Left ventricle myocardium superior (tissue), 1 donor: ENCODE measurements around the gene REL. TPM values are rescaled to one million over a fixed set of nuclear protein-coding genes. Genes with fewer than 3 reads are reported as not detected.
"Not testable (repeated sequence)": the region's sequence is repeated elsewhere in the genome, so short reads cannot be mapped to it uniquely, and the experiment has no call there.

Experiments
- ATAC-seq: fragments of 200-7000 bp; cut with Tn5 transposase; one replicate; pipeline ENCODE4 v1.9.1; 2020; ENCODE audit warnings: mild to moderate bottlenecking, moderate library complexity
- DNase-seq: peaks from one replicate; pipeline ENCODE4 v3.0.0-alpha.2; 2020
- intact Hi-C: fragments of 100-400 bp; cut with micrococcal nuclease; formaldehyde crosslinking; loops from one replicate; pipeline ENCODE4 v1.11.0; 2022
- total RNA-seq: library from RNA; stranded (reverse); fragmentation: NEBNext Ultra II Directional; extraction: Animal tissue kit (Norgen Biotek cat#: 25700); gene quantifications from one replicate; pipeline ENCODE4 v1.2.1, GENCODE V29; 2021
- donor health status: DM: no; HTN: yes; CAD: no; lungs with severe emphysema.

REL gene
- total RNA-seq, 1 donor from 2014 or later, result 5.6 TPM

DNA sequence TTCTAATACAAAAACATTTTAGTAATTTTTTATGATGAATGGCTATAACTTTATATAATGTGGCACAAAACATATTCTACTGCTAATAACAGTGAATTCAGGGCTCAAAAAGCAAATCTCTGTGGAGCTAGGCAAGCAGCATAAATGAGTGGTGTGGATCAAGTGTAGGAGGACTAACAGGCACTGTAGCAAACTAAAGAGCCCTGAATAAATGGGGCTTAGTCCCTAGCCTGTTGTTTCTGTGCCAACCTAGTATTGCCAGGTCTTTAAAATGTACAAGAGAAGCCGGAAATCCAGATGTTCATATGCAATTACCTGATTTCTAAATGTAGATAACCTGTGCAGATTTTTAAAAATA is 18.5 kb downstream of the REL start:
- ATAC-seq (no peak), DNase-seq (no peak)
- intact Hi-C loops, result no loop called here

DNA sequence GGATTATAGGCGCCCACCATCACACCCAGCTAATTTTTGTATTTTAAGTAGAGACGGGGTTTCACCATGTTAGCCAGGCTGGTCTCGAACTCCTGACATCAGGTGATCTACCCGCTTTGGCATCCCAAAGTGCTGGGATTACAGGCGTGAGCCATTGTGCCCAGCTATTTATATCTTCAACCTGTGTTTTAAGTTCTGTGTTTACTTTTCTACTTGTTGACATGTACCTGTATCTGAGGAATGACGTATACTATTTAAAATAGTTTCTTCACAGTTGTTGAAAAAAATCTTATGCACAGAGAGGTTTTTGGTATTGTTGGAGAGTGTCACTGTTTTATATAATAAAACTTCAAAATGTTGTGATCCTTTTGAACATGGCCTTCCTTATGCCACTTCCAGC is 19.9 kb downstream of the REL start:
- DNase-seq, ATAC-seq: not testable (repeated sequence)

DNA sequence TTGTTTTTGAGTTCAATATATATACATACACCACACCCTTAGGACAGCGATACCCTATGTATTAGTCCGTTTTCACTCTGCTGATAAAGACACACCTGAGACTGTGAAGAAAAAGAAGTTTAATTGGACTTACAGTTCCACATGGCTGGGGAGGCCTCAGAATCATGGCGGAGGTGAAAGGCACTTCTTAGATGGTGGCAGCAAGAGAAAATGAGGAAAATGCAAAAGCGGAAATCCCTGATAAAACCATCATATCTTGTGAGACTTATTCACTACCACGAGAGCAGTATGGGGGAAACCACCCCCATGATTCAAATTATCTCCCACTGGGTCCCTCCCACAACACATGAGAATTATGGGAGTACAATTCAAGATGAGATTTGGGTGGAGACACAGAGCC is 24.5 kb downstream of the REL start:
- ATAC-seq, intact Hi-C loops, DNase-seq: not testable (repeated sequence)

More for the DNA sequence above, 19.9 kb downstream of the REL start:
- intact Hi-C loops, result not testable (repeated sequence)

DNA sequence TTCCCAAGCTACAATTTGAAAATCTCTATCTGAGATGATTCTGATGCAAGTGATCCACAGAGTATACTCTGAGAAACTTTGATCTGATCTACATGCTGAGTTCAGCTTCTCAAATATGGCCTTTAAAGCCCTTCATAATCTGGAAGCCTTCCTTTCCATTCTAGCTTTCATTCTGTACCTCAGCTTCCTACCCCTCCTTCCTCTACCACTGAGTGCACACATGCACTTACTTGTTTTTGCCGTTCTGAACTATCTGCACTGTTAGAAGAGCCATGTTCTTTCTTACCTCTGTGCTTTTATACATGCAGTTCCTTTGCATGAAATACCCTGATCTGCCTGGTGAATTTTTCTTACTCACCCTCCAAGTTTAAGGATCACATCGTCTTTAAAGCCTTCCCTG is 25.0 kb downstream of the REL start:
- intact Hi-C loops, result no loop called here
- no peak for ATAC-seq
- no peak for DNase-seq

DNA sequence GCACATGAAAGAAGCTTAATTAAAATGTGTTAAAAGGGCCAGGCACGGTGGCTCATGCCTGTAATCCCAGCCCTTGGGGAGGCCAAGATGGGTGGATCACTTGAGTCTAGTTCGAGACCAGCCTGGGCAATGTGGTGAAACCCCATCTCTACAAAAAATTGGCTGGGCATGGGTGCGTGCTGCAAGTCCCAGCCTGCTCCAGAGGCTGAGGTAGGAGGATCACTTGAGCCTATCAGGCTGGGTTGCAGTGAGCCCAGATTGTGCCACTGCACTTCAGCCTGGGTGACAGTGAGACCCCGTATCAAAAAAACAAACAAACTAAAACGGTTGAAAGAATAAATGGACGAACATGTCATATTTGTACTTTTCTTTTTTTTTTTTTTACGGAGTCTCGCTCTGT is 26.0 kb downstream of the REL start:
- no peak for DNase-seq
- no peak for ATAC-seq
- intact Hi-C loops, result no loop called here

DNA sequence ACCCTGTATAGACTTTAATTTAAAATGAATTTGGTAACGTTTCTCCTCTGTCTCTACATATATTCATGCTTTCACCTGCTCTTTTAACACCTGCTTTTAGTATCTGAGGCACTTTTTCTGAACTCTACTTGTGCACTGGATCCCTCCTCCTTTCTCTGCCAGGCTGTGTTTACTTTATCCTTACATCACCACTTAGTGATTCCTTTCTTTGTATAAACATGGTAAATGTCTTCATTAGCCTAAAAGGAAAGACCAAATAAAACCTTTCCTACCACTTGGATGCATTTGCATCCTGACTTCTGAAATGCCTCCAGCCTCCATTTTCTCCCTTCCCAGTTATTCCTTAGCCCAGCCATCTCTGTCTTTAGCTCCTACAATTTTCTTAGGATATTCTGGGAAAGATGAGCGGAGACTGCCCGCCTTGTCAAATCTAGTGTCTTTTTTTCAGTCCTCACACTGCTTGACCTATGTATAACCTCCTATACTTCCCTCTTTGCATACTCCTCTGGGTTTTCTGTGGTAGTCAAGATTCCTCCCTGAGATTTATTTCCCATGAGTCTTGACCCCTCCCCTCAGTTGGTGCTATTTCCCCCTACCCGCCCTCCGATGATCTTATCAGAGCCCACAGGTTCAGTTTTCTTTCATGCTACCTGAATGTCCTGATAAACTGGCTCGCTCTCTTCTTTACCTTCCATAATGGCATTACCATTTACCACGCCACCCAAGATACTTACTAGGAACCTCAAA is 44.8 kb downstream of the REL start:
- intact Hi-C loops, result no loop called here
- DNase-seq (no peak), ATAC-seq (no peak)

DNA sequence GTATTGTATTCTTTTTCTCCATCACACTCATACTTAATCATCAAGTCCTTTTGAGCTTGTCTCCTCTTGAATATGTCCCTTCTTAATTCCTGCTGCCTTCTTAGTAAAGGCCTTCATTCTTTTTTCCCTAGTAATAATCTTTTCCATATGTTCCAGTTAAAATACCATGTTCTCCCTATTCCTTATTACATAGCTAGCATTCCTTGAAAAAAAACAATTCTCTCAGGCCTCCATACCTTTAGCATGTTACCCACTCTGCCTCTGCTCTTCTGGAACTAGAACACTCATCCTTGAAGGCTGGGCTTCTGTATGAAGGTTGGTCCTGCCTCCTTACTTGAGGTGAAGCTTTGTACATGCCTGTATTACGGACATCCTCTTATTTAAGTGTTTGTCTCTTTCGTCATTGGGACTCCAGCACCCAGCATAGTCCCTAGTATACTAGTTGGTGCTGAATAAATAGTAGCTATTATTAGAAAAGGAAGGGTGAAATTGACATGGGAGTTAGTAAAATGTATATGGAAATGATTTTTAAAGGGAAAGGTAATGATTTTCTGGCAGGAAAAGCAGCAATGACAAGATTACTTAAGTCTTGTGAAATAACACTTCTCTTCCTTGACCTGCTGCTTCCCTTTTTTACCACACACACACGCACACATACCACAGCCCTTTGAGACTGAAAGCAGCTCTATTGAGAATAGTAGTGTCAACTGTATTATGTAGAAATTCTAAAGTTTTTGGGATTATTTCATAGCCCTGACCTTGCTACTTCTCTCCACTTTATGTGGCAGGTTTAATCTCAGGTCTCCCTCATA is 45.6 kb downstream of the REL start:
- ATAC-seq (peak; percentile 50), DNase-seq (no peak)
- intact Hi-C loops, result no loop called here

DNA sequence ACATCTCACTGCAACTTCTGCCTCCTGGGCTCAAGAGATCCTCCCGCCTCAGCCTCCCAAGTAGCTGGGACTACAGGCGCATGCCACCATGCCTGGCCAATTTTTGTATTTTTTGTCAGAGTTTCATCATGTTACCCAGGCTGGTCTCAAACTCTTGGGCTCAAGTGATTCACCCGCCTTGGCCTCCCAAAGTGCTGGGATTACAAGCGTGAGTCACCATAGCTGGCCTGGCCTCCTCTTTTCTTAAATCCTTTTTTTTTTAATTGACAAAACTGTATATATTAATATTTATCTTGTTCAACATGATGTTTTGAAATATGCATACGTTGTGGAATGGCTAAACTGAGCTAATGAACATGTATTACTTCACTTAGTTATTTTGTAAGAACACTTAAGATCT is 50.7 kb downstream of the REL start:
- DNase-seq, intact Hi-C loops, ATAC-seq: not testable (repeated sequence)

DNA sequence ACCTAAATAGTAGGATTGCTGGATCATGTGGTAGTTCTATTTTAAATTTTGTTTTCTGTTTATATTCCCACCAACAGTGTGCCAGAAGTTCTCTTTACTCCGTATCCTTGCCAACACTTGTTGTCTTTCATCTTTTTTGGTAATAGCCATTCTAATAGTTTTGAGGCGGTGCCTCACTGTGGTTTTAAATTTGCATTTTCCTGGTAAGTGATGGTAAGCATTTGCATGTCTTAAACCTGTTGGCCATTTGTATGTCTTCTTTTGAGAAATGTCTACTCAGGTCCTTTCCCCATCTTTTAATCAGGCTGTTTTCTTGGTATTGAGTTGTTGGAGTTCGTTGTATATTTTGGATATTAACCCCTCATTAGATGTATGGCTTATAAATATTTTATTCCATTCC is 51.6 kb downstream of the REL start:
- intact Hi-C loops, result no loop called here
- no peak for DNase-seq
- no peak for ATAC-seq

DNA sequence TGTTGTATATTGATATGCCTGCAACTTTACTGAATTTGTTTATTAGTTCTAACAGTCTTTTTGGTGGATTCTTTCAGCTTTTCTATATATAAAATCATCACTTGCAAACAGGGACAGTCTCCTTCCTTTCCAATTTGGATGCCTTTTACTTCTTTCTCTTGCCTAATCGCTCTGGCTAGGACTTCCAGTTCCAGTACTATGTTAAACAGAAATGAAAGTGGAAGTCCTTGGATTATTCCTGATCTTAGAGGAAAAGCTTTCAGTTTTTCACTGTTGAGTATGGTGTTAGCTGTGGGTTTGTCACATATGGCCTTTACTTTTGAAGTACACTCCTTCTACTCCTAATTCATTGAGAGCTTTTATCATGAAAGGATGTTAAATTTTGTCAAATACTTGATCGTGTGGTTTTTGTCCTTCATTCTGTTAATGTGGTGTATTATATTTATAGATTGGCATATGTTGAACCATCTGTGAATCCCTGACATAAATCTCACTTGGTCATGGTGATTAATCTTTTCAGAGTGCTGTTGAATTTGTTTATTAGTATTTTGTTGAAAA is 52.9 kb downstream of the REL start:
- intact Hi-C loops, result no loop called here
- no peak for DNase-seq
- peak; percentile 57 for ATAC-seq

DNA sequence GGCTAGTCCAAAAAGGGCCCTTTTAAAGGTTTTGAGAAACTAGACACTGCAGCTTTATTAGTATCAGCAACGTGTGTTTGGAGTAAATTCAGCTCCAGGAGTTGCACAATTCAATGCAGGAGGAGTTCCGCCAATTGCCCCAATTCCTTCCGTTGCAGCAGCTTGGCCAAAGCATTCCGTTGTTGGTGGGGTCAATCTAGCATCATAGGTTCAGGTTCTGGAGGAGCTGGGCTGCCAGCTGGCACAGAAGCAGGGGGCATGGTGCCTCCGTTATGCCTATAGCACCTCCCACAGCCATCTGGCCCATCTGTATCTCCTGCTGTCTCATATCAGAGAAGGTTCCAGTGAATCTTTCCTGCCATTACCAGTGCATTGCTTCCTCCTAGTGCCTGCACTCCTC is 55.4 kb downstream of the REL start:
- no peak for DNase-seq
- intact Hi-C loops, result no loop called here
- ATAC-seq, result no peak

DNA sequence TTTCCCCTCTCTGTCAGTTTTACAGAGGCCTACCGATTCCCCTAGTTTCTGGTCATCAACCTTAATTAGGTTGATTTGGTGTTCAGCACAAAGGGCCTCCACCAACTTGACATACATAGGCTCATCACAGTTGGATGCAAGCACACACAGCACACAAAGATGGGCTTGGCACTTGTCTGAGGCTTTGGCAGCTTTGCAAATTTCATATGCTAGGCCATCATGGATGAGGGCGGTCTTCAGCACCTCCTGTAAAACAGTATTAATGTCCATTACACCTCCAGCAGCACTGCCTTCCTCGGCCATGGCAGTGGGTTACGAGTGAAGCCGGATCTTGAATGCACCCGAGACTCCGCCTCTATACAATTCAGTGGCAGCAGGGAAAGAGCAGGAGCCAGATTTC is 56.9 kb downstream of the REL start:
- ATAC-seq (no peak), DNase-seq (no peak)
- intact Hi-C loops, result no loop called here

DNA sequence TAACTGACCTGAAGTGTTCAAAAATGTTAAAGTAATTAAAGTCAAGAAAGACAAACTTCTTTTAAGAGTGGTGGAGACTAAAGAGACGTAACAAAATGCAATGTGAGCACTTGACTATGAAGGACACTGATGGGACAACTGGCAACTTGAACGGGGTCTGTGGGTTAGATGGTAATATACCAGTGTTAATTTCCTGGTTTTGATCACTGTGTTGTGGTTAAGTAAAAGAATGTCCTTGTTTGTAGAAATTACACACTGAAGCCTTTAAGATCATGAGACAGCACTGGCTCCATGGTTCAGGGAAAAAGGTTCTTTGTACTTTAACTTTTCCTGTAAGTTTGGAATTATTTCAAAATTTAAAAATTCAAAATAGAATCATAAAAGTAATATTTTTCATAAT is 58.2 kb downstream of the REL start:
- ATAC-seq, result no peak
- intact Hi-C loops, result no loop called here

DNA sequence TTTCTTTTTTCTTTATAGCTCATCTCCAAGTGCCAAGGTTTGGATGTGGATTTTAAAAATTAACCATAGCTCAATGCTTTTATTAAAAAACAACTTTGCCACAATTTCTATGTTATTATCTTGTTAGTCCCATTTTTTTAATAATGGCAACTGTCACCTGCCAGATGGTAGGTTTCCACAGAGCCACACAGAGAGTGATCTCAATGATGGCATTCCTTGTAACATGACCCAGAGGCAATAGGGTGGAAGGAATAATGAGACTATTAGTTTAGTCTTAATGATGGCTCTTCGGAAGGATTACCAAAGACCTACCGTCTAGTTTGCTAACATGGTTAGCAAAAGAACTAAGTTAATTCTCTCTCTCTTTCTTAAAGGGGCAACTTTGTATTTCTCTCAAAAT is 64.0 kb downstream of the REL start:
- no peak for ATAC-seq
- no peak for DNase-seq
- intact Hi-C loops, result no loop called here

More for the DNA sequence above, 58.2 kb downstream of the REL start:
- DNase-seq, result no peak

DNA sequence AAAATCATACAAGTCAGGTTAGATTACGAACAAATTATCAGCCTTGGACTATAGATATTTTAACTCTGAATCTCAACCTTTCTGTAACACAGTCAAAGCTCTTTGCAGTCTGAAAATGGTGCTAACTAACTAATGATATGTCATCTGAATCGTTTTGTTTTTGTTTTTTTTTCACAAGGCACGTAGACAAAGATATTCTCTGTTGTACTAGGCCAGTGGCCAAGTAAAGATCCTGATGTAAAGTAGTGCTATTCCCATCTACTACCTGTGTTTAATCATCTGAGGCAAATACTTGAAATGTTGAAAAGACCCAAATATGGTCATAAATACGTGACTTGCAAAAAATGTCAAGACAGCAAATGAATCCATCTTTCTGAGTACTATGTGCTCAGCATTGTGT is 65.7 kb downstream of the REL start:
- ATAC-seq (no peak), DNase-seq (no peak)
- intact Hi-C loops, result no loop called here

DNA sequence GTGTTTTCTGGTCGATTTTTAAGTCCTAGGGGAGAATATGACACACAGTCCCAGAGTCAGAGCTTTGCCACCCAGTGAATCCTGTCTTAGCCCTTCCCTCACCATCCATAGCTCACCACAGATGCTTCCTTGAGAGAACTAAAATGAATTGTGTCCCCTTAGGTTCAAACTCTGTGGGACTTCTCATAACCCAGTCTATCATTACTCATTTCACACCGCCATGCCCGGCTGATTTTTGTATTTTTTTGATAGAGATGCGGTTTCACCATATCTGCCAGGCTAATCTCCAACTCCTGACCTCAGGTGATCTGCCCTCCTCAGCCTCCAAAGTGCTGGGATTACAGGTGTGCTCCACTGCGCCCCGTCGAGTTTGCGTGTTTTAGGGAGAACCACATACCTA is 66.8 kb downstream of the REL start:
- ATAC-seq (no peak), DNase-seq (no peak)
- intact Hi-C loops, result no loop called here

DNA sequence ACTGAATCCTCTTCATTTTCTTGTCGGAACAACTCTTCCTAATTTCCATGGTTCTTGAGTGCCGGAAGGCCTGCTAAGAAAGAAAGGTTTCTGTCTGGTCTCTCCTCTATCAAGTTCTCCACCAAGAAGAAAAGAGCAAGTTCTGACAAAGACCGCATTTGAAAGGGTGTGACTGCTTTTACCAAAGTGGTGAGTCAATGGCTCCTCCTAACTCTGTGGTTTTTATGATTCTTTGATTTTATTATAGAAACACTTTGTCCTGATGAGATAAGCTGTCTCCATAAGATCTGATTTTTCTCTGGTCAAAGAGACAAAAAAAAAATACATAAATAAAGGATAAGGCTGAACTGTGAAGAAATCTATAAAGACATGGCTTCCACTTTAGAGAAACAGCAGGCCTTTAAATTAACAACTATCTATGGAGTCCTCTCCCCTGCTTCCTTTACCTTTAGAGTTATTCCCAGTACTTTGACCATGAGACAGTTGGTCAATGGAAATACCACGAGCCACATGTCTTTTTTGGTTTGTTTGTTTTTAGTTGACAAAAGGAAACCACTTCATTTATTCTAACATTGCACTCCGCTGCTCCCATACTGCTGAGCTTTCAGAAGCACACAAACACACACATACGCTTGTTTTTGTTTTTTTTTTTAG is 67.7 kb downstream of the REL start:
- no peak for DNase-seq
- no peak for ATAC-seq
- intact Hi-C loops, result no loop called here

DNA sequence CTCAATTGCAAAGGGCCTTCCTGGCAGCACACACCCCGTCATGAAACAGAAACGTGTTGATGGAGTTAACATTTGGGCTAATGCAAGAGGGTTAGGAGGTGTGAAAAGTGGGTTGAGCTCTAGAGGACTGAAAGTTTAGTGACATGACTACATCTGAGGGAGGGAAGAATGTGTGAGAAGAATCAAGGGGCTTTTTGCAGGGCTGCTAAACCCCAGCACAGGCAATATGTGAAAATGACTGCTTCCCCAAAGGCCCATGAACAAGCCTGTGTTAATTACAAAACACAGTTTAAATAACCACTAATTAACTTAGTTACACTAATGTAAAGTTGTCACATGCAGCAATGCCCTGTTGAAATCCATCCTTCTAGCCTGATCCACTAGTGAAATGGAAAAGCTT is 72.8 kb downstream of the REL start:
- DNase-seq, result no peak
- no peak for ATAC-seq
- intact Hi-C loops, result no loop called here

DNA sequence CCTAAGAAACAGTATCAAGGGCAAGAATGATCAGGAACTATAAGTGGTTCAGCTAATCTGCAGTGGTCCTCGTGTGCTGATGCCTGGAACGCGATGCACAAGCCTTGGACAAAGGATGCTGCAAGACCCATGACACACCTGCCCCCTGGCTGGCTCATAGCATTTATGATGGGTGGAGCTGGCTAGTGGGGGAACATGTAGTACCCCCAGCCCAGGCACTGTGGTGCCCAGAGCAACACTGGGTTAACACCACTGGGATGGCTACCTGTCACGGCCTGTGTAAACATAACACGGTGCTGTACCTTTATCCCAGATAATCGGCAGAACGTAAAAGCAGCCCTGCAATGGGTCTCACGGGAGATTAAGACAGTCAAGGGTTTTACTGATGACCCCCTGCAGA is 75.8 kb downstream of the REL start:
- no peak for DNase-seq
- no peak for ATAC-seq
- intact Hi-C loops, result no loop called here

DNA sequence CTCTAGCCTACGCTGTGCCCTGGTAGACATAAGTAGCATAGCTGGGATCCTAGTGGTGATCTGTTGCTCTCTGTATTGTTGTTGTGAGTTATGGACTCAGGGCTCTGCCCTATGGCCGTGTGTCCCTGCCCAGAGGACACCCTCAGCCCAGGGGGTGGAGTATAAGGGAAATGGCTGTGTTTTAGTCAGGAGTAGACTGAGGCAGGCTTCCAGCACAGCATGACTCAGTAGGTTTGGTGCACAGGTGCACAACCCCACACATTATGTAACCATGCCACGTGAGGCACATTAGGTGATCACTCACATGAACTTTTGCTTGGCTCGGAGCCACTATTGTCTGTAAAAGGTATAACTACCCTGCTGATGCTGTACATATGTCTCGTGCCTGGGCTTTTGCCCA is 76.3 kb downstream of the REL start:
- ATAC-seq, result no peak
- DNase-seq, result no peak
- intact Hi-C loops, result no loop called here
